Vagina (tissue), 2 donors: Measurements from ENCODE around the gene SMPX. TPM values are rescaled to one million over a fixed set of nuclear protein-coding genes. Genes with fewer than 3 reads are reported as not detected.

Experiments used
- DNase-seq, 2 donors: peaks; one replicate each; pipeline ENCODE4 v3.0.0-alpha.2; 2017; ENCODE audit errors: extremely low spot score in 2 of 2
- H3K27ac ChIP-seq: fragments of 200-600 bp; sonication (generic); one replicate; pipeline ENCODE4 v1.5.1; 2019
- H3K27me3 ChIP-seq: fragments of 200-600 bp; sonication (generic); one replicate; pipeline ENCODE4 v1.5.1; 2019
- H3K36me3 ChIP-seq, 2 donors: fragments of 200-600 bp; sonication (generic); one replicate each; pipeline ENCODE4 v1.5.1; 2017 to 2019
- H3K4me1 ChIP-seq: fragments of 200-600 bp; sonication (generic); one replicate; pipeline ENCODE4 v1.5.1; 2019
- H3K4me3 ChIP-seq, 2 donors: fragments of 200-600 bp; sonication (generic); 1 replicate in 1 of 2; 2 replicates in 1 of 2; pipeline ENCODE4 v1.5.1; 2016 to 2019
- H3K9me3 ChIP-seq: fragments of 200-600 bp; sonication (generic); one replicate; pipeline ENCODE4 v1.5.1; 2019
- POLR2A ChIP-seq, 2 donors: fragments of 450-650 bp; IDR thresholded peaks; one replicate each; pipeline ENCODE4 v1.6.1; 2017; ENCODE audit warnings: antibody characterized with exemption in 2 of 2, mild to moderate bottlenecking in 2 of 2, moderate library complexity in 2 of 2
- POLR2AphosphoS5 ChIP-seq, 2 donors: sonication (generic); formaldehyde crosslinking; IDR thresholded peaks; one replicate each; pipeline ENCODE4 v1.9.0; 2017; ENCODE audit warnings: antibody characterized with exemption in 2 of 2, mild to moderate bottlenecking in 2 of 2, low read depth in 1 of 2; ENCODE audit not compliant: insufficient read depth in 1 of 2
- intact Hi-C: fragments of 100-400 bp; cut with DNase I; formaldehyde crosslinking; loops from one replicate; pipeline ENCODE4 v1.15.1; 2023
- total RNA-seq: library from RNA; depleted of rRNA; stranded (reverse); fragments of >200 nt; gene quantifications from one replicate; pipeline ENCODE4 v1.2.3, GENCODE V29; 2016
- TF ChIP-seq, protein P1 (sequence below), 3 experiments: fragments of 450-650 bp in 2 of 3; fragments of 200-600 bp in 1 of 3; sonication (generic) in 1 of 3; IDR thresholded peaks; one replicate each; pipeline ENCODE4 v1.5.1; 2017 to 2019; ENCODE audit warnings: antibody characterized with exemption in 3 of 3, mild to moderate bottlenecking in 2 of 3, moderate library complexity in 2 of 3

Gene SMPX
- total RNA-seq, 1 donor from 2014 or later, result not detected

DNA sequence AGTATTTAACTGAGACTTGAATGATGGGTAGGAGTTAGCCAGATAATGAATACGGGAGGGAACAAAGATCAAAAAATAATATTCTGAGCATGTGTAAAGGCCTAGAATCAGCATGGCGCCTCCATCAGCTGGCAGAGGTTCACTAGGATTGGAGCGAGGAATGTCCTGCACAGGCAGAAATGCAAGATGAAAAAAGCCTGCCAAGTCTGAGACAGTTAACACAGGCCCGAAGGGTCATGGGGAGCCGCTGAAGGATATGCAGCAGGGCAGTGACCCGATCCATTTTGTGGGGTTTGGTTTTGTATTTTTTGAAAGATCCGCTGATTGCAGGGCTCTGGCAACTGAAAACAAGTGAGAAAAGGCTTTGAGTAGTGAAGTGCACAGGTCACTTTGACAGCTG, 40.1 kb downstream of the SMPX start:
- Histone ChIP-seq H3K27ac (no peak overlapping the region), H3K9me3 (no peaks in the 10 kb centered on the region), H3K27me3 (no peaks in the 10 kb centered on the region), H3K4me1 (no peaks in the 10 kb centered on the region), H3K36me3 (no peaks in the 10 kb centered on the region), H3K4me3 (no peak overlapping the region)
- TF ChIP-seq POLR2AphosphoS5 (IDR thresholded peaks at IDR 0.05; ENCODE audit: insufficient read depth in 1 of 2, low read depth in 1 of 2), result no peak
- DNase-seq, result no peak
- intact Hi-C loops, result no loop called here

DNA sequence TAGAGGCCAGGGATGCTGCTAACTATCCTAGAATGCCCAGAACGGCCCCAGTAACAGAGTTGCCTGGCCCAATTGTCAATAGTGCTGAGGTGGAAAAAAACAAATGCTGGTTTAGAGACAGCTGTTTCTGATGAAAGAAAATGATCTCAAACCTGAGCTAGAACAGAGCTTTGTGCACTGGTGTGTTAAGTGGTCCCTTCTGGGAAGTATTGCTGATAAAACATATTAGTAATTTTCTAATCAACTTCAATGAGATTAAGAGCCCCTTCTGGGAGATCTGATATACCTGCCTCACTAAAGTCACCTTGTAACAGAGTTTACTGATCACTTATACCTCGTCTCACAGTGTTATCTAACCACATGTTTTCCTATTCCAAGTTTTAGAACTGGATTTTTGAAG, 42.1 kb downstream of the SMPX start:
- Histone ChIP-seq H3K4me1 (no peaks in the 10 kb centered on the region), H3K27ac (no peak overlapping the region), H3K36me3 (no peaks in the 10 kb centered on the region), H3K4me3 (no peak overlapping the region), H3K27me3 (no peaks in the 10 kb centered on the region), H3K9me3 (no peaks in the 10 kb centered on the region)
- DNase-seq, result no peak
- intact Hi-C loops, result no loop called here
- TF ChIP-seq, protein P1, sequence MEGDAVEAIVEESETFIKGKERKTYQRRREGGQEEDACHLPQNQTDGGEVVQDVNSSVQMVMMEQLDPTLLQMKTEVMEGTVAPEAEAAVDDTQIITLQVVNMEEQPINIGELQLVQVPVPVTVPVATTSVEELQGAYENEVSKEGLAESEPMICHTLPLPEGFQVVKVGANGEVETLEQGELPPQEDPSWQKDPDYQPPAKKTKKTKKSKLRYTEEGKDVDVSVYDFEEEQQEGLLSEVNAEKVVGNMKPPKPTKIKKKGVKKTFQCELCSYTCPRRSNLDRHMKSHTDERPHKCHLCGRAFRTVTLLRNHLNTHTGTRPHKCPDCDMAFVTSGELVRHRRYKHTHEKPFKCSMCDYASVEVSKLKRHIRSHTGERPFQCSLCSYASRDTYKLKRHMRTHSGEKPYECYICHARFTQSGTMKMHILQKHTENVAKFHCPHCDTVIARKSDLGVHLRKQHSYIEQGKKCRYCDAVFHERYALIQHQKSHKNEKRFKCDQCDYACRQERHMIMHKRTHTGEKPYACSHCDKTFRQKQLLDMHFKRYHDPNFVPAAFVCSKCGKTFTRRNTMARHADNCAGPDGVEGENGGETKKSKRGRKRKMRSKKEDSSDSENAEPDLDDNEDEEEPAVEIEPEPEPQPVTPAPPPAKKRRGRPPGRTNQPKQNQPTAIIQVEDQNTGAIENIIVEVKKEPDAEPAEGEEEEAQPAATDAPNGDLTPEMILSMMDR (IDR thresholded peaks at IDR 0.05), result no peak
- no peak for TF ChIP-seq POLR2A (IDR thresholded peaks at IDR 0.05)
- TF ChIP-seq POLR2AphosphoS5 (IDR thresholded peaks at IDR 0.05; ENCODE audit: insufficient read depth in 1 of 2, low read depth in 1 of 2), result no peak

DNA sequence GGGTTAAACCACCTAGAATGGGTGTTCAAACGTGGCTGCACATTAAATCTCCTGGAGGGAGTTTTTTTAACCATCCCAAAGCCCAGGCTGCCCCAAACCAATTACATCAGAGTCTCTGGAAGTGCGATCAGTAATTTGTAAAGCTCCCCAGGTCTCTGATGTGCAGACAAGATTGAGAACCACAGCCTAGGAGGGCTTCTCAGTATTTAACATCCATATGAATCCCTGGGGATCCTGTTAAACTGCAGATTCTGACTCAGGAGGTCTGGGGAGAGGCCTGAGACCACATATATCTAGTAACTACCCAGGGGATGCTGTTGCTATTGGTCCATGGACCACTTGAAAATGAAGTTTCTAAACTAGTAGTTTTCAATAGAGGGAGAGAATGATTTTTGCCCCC, 42.6 kb downstream of the SMPX start:
- intact Hi-C loops, result no loop called here
- Histone ChIP-seq H3K9me3 (no peaks in the 10 kb centered on the region), H3K36me3 (no peaks in the 10 kb centered on the region), H3K4me1 (no peaks in the 10 kb centered on the region), H3K27me3 (no peaks in the 10 kb centered on the region), H3K4me3 (no peak overlapping the region), H3K27ac (no peak overlapping the region)
- no peak for TF ChIP-seq POLR2A (IDR thresholded peaks at IDR 0.05)
- no peak for TF ChIP-seq POLR2AphosphoS5 (IDR thresholded peaks at IDR 0.05; ENCODE audit: insufficient read depth in 1 of 2, low read depth in 1 of 2)
- TF ChIP-seq, protein P1 (IDR thresholded peaks at IDR 0.05), result no peak
- DNase-seq, result no peak

DNA sequence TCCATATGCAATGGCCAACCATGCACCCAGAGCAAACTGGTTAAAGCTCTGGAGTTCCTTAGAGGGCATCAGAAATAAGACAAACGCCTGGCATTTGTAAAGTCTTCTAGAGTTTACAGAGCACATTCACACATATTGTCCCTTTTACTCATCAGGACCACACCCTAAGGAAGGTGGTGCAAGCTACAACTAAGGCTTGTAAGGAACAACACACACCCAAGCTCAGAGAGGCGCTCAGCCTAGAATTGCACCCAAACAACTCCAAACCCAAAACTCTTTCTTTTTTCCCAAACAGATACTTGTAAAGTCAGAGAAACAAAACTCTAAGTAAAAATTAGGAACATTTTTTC, 46.1 kb downstream of the SMPX start:
- no peak for TF ChIP-seq POLR2A (IDR thresholded peaks at IDR 0.05)
- H3K9me3 ChIP-seq, result no peaks in the 10 kb centered on the region
- no peak overlapping the region for H3K27ac ChIP-seq
- H3K4me3 ChIP-seq, result no peak overlapping the region
- DNase-seq, result no peak
- intact Hi-C loops, result no loop called here
- no peaks in the 10 kb centered on the region for H3K27me3 ChIP-seq
- H3K36me3 ChIP-seq, result no peaks in the 10 kb centered on the region
- no peaks in the 10 kb centered on the region for H3K4me1 ChIP-seq

DNA sequence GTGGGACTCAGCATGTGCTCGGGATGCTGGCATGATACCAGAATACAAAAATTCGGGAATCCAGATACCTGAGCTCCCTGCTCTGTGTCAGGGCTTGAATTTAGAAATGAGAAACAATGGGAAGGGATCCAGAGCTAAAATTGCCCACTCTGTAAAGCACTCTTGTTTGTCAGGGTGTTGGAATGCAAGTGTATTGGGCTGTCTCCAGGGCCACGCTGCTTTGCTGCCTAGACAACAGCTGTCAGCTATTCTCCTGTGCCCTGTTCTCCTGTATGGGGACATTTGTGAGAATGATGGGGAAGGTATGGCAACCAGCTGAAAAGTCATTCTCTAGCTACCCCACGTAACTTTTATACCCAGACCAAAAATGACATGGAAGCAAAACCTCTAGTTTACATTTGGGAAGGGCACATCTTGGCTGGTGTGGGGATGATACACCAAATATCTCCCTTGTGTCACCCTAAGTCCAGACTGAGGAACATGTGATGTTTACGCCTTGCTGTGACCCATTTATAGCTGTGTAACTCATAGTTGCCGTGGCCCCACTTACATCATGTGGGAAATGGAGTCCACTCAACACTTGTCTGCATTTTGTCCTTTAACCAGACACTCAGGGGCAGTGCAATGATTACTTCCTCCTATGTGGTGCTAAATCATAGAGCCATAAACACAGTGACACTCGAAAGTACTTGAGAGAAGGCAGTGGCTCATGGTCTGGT, 46.6 kb downstream of the SMPX start:
- Histone ChIP-seq H3K27me3 (no peaks in the 10 kb centered on the region), H3K36me3 (no peaks in the 10 kb centered on the region), H3K9me3 (no peaks in the 10 kb centered on the region), H3K27ac (no peak overlapping the region), H3K4me1 (no peaks in the 10 kb centered on the region), H3K4me3 (no peak overlapping the region)
- intact Hi-C loops, result no loop called here
- TF ChIP-seq POLR2A (IDR thresholded peaks at IDR 0.05) (no peak), POLR2AphosphoS5 (IDR thresholded peaks at IDR 0.05; ENCODE audit: insufficient read depth in 1 of 2, low read depth in 1 of 2) (no peak)
- TF ChIP-seq, protein P1 (IDR thresholded peaks at IDR 0.05), result no peak
- no peak for DNase-seq

DNA sequence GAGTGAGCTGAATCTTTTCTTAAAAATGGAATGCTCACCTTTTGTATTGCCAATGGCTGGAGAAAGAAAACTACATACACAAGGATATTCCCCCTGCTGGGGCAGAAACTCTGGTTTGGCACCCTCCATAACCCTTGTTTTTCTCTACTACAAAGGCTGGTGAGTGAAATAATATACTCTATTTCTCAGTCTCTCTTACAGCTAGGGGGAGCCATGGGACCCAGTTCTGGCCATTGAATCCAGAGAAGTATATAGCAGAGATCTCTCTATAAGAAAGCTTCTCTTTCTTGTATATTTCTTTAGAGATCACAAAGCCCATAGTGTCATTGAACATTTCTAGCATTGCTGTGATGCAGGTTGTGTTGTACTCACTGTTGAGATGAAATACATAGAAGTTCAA, 49.8 kb downstream of the SMPX start:
- Histone ChIP-seq H3K4me3 (no peak overlapping the region), H3K27ac (no peak overlapping the region), H3K36me3 (no peaks in the 10 kb centered on the region), H3K27me3 (no peaks in the 10 kb centered on the region), H3K4me1 (no peaks in the 10 kb centered on the region), H3K9me3 (no peaks in the 10 kb centered on the region)
- DNase-seq, result no peak
- TF ChIP-seq, protein P1 (IDR thresholded peaks at IDR 0.05), result no peak
- TF ChIP-seq POLR2AphosphoS5 (IDR thresholded peaks at IDR 0.05; ENCODE audit: insufficient read depth in 1 of 2, low read depth in 1 of 2) (no peak), POLR2A (IDR thresholded peaks at IDR 0.05) (no peak)
- intact Hi-C loops, result no loop called here
